Measurements from ENCODE around the gene MED19.
A peak's percentile ranks its signal among the peaks of the same experiment; 100 is the strongest.
"Not testable (repeated sequence)": the region's sequence is repeated elsewhere in the genome, so short reads cannot be mapped to it uniquely, and the experiment has no call there.

MED19 gene

GRCh38 chr11:57703341-57703740 lies 8.7 kb downstream of the MED19 start:
- DNase-seq: no peak

- no peak for DNase-seq
Observed at GRCh38 chr11:57700425-57700824, 11.6 kb downstream of the MED19 start.

- DNase-seq: no peak
Observed at GRCh38 chr11:57699813-57700212, 12.2 kb downstream of the MED19 start.

GRCh38 chr11:57698843-57699365 lies 13.1 kb downstream of the MED19 start:
- no peak for DNase-seq

- DNase-seq: not testable (repeated sequence)
Observed at GRCh38 chr11:57690474-57690873, 21.5 kb downstream of the MED19 start.

- DNase-seq: no peak
Observed at GRCh38 chr11:57681168-57681567, 30.8 kb downstream of the MED19 start.

GRCh38 chr11:57680552-57680874 lies 31.5 kb downstream of the MED19 start:
- DNase-seq: no peak

- no peak for DNase-seq
Observed at GRCh38 chr11:57679396-57679795, 32.6 kb downstream of the MED19 start.

GRCh38 chr11:57675176-57675941 lies 36.7 kb downstream of the MED19 start:
- no peak for DNase-seq

GRCh38 chr11:57674251-57674650 lies 37.8 kb downstream of the MED19 start:
- no peak for DNase-seq

- DNase-seq: no peak
Observed at GRCh38 chr11:57668434-57668782, 43.6 kb downstream of the MED19 start.

GRCh38 chr11:57667736-57668433 lies 44.1 kb downstream of the MED19 start, which contains the start of gene ZDHHC5:
TSS of gene ZDHHC5 (plus strand) at chr11:57668114. CDS start at chr11:57673091, 4,977 bp downstream.
- peak; percentile 97 for DNase-seq

GRCh38 chr11:57667117-57667735 lies 44.8 kb downstream of the MED19 start:
- DNase-seq: peak; percentile 91

GRCh38 chr11:57663975-57664374 lies 48.0 kb downstream of the MED19 start:
- no peak for DNase-seq

- DNase-seq: no peak
Observed at GRCh38 chr11:57662893-57663292, 49.1 kb downstream of the MED19 start.

- DNase-seq: no peak
Observed at GRCh38 chr11:57659669-57660068, 52.3 kb downstream of the MED19 start.

- no peak for DNase-seq
Observed at GRCh38 chr11:57658023-57658361, 54.0 kb downstream of the MED19 start.

- DNase-seq: peak; percentile 95
Observed at GRCh38 chr11:57657194-57658022, 54.6 kb downstream of the MED19 start, which contains the start of gene CLP1. TSS of gene CLP1 (plus strand) at chr11:57657762. CDS start at chr11:57659477, 1,715 bp downstream.

- DNase-seq: no peak
Observed at GRCh38 chr11:57656885-57657193, 55.2 kb downstream of the MED19 start.
